Transverse colon (tissue), 4 donors: ENCODE measurements around the gene SRGAP1. TPM values are rescaled to one million over a fixed set of nuclear protein-coding genes. Genes with fewer than 3 reads are reported as not detected.

Experiments used
- DNase-seq: peaks from one replicate; pipeline ENCODE4 v3.0.0-alpha.2; 2019
- H3K27ac ChIP-seq, 4 donors: fragments of 200-600 bp; sonication (generic); 2 replicates each; pipeline ENCODE4 v1.5.1; 2016 to 2018; ENCODE audit warnings: inconsistent platforms in 4 of 4
- H3K27me3 ChIP-seq: fragments of 200-600 bp; sonication (generic); 2 replicates; pipeline ENCODE4 v1.5.1; 2017; ENCODE audit warnings: inconsistent platforms
- H3K36me3 ChIP-seq, 4 donors: fragments of 200-600 bp; sonication (generic); 2 replicates each; pipeline ENCODE4 v1.5.1; 2017 to 2019; ENCODE audit warnings: inconsistent platforms in 4 of 4
- H3K4me1 ChIP-seq, 4 donors: fragments of 200-600 bp; sonication (generic); 2 replicates each; pipeline ENCODE4 v1.5.1; 2017 to 2020; ENCODE audit warnings: inconsistent platforms in 4 of 4
- H3K4me3 ChIP-seq, 4 donors: fragments of 200-600 bp; sonication (generic); 1 replicate in 1 of 4; 2 replicates in 3 of 4; pipeline versions ENCODE4 v1.5.1 to v1.6.1; 2017 to 2019; ENCODE audit warnings: inconsistent platforms in 4 of 4
- H3K9me3 ChIP-seq, 2 donors: fragments of 200-600 bp; sonication (generic); 2 replicates each; pipeline ENCODE4 v1.5.1; 2017 to 2019; ENCODE audit warnings: inconsistent platforms in 2 of 2
- CTCF ChIP-seq, 5 experiments: fragments of 200-600 bp in 3 of 5; fragments of 450-650 bp in 2 of 5; sonication (generic) in 3 of 5; IDR thresholded peaks; 1 replicate in 2 of 5; 2 replicates in 3 of 5; pipeline ENCODE4 v1.5.1; 2016 to 2017; ENCODE audit warnings: antibody characterized with exemption in 5 of 5, inconsistent platforms in 3 of 5, mild to moderate bottlenecking in 2 of 5, moderate library complexity in 1 of 5
- EP300 ChIP-seq: sonication (generic); formaldehyde crosslinking; IDR thresholded peaks from one replicate; pipeline ENCODE4 v1.6.1; 2017; ENCODE audit warnings: antibody characterized with exemption, low read depth
- POLR2A ChIP-seq: fragments of 450-650 bp; IDR thresholded peaks from one replicate; pipeline ENCODE4 v1.6.1; 2016; ENCODE audit warnings: antibody characterized with exemption, mild to moderate bottlenecking, moderate library complexity
- POLR2AphosphoS5 ChIP-seq, 3 donors: sonication (generic); formaldehyde crosslinking; IDR thresholded peaks; one replicate each; pipeline ENCODE4 v1.6.1; 2016; ENCODE audit warnings: antibody characterized with exemption in 3 of 3
- WGBS, 2 donors: methylation state at CpG; one replicate each; pipeline ENCODE4 v1.1.5; 2018; ENCODE audit warnings: low coverage in 1 of 2; 5-methylcytosine and 5-hydroxymethylcytosine counted together
- in situ Hi-C, 4 donors: fragments of 200-750 bp; cut with MboI; loops; one replicate each; pipeline versions ENCODE4 v1.15.0 to v1.15.1; 2017; ENCODE audit warnings: low sequenced_read_pairs in 3 of 4, low pct_ligation_motif_present in 1 of 4, low pct_unique_long_range_greater_than_20kb in 1 of 4
- intact Hi-C: fragments of 100-400 bp; cut with DNase I; formaldehyde crosslinking; loops from one replicate; pipeline ENCODE4 v1.15.1; 2023; ENCODE audit warnings: low total_unique reads
- total RNA-seq, 4 donors: library from RNA; depleted of rRNA; stranded (reverse); fragments of >200 nt; gene quantifications; one replicate each; pipeline ENCODE4 v1.1.0, GENCODE V29; 2016

SRGAP1 gene
- total RNA-seq, 4 donors from 2014 or later = 16.0 to 720 (median 51.4) TPM

GRCh38 chr12:63905544-63905943 is 61.0 kb downstream of the SRGAP1 start:
- no peak for DNase-seq
- intact Hi-C loops = no loop called here
- Histone ChIP-seq H3K36me3 (no peaks in the 10 kb centered on the region), H3K27ac (no peak overlapping the region), H3K27me3 (no peaks in the 10 kb centered on the region), H3K9me3 (no peaks in the 10 kb centered on the region), H3K4me3 (no peak overlapping the region), H3K4me1 (peaks cover 6 to 16% (median 7%) of the 10 kb centered on the region in 4 donors)
- in situ Hi-C loops = no loop called here
- 92% methylated on average over 4 of the region's 4 CpGs for WGBS, 2 donors
- no peak for TF ChIP-seq EP300
- TF ChIP-seq POLR2A = no peak
- no peak for TF ChIP-seq POLR2AphosphoS5 (IDR thresholded peaks at IDR 0.05)

GRCh38 chr12:63906876-63907275 is 62.4 kb downstream of the SRGAP1 start:
- WGBS, 2 donors = 88% methylated on average over 1 of the region's 1 CpG; no CpG with 5 or more reads in 1 of the 2 donors
- in situ Hi-C loops = no loop called here
- H3K4me3 ChIP-seq = no peak overlapping the region
- TF ChIP-seq CTCF (IDR thresholded peaks at IDR 0.05) (no peak), POLR2AphosphoS5 (IDR thresholded peaks at IDR 0.05) (no peak), POLR2A (no peak), EP300 (no peak)
- intact Hi-C loops = no loop called here
- H3K36me3 ChIP-seq = no peaks in the 10 kb centered on the region
- no peak for DNase-seq
- H3K27me3 ChIP-seq = no peaks in the 10 kb centered on the region
- H3K9me3 ChIP-seq = no peaks in the 10 kb centered on the region
- no peak overlapping the region for H3K27ac ChIP-seq
- peaks cover 0 to 9% (median 0%) of the 10 kb centered on the region in 4 donors for H3K4me1 ChIP-seq

GRCh38 chr12:63907561-63907960 is 63.1 kb downstream of the SRGAP1 start:
- no peaks in the 10 kb centered on the region for H3K27me3 ChIP-seq
- H3K36me3 ChIP-seq = no peaks in the 10 kb centered on the region
- no peak overlapping the region for H3K27ac ChIP-seq
- in situ Hi-C loops = no loop called here
- H3K4me3 ChIP-seq = no peak overlapping the region
- H3K4me1 ChIP-seq = peaks cover 0 to 12% (median under 1%) of the 10 kb centered on the region in 4 donors
- TF ChIP-seq CTCF (IDR thresholded peaks at IDR 0.05) (no peak), POLR2A (no peak), EP300 (no peak), POLR2AphosphoS5 (IDR thresholded peaks at IDR 0.05) (no peak)
- intact Hi-C loops = no loop called here
- WGBS, 2 donors = 82 to 93% methylated on average over 2 of the region's 2 CpGs
- no peak for DNase-seq
- no peaks in the 10 kb centered on the region for H3K9me3 ChIP-seq

GRCh38 chr12:63909746-63910145 is 65.2 kb downstream of the SRGAP1 start:
- Histone ChIP-seq H3K9me3 (no peaks in the 10 kb centered on the region), H3K4me1 (peaks cover 6 to 23% (median 16%) of the 10 kb centered on the region in 4 donors), H3K36me3 (no peaks in the 10 kb centered on the region), H3K27ac (no peak overlapping the region), H3K4me3 (no peak overlapping the region), H3K27me3 (no peaks in the 10 kb centered on the region)
- intact Hi-C loops = no loop called here
- in situ Hi-C loops = no loop called here
- DNase-seq = no peak
- TF ChIP-seq EP300 (no peak), POLR2AphosphoS5 (IDR thresholded peaks at IDR 0.05) (no peak), CTCF (IDR thresholded peaks at IDR 0.05) (no peak), POLR2A (no peak)
- WGBS, 2 donors = 54% methylated on average over 1 of the region's 1 CpG; no CpG with 5 or more reads in 1 of the 2 donors

GRCh38 chr12:63911341-63911740 is 66.8 kb downstream of the SRGAP1 start:
- WGBS, 2 donors = 67 to 72% methylated on average over 4 of the region's 4 CpGs
- in situ Hi-C loops = no loop called here
- no peak for DNase-seq
- intact Hi-C loops = no loop called here
- no peaks in the 10 kb centered on the region for H3K36me3 ChIP-seq
- H3K4me3 ChIP-seq = no peak overlapping the region
- TF ChIP-seq CTCF (IDR thresholded peaks at IDR 0.05) (no peak), POLR2AphosphoS5 (IDR thresholded peaks at IDR 0.05) (no peak), EP300 (no peak), POLR2A (no peak)
- no peak overlapping the region for H3K27ac ChIP-seq
- no peaks in the 10 kb centered on the region for H3K9me3 ChIP-seq
- peaks cover 14 to 39% (median 24%) of the 10 kb centered on the region in 4 donors for H3K4me1 ChIP-seq
- no peaks in the 10 kb centered on the region for H3K27me3 ChIP-seq
